HPDE6-E6E7 (cell line): ENCODE results near the gene OLR1.

Experiments used
- DNase-seq: peaks from one replicate; pipeline ENCODE4 v3.0.0; 2011; ENCODE audit warnings: missing footprints; ENCODE audit errors: extremely low spot score

Gene OLR1

GRCh38 chr12:10153271-10154144 is 18.4 kb downstream of the OLR1 start:
- DNase-seq = peak; percentile 37

GRCh38 chr12:10151621-10152020 is 20.3 kb downstream of the OLR1 start:
- no peak for DNase-seq

- DNase-seq = no peak
These were observed 24.1 kb downstream of the OLR1 start for GRCh38 chr12:10147714-10148403.

GRCh38 chr12:10142976-10143589 is 28.8 kb downstream of the OLR1 start:
- no peak for DNase-seq

GRCh38 chr12:10140001-10140400 is 31.9 kb downstream of the OLR1 start:
- no peak for DNase-seq

GRCh38 chr12:10136637-10137205 is 35.2 kb downstream of the OLR1 start:
- DNase-seq = no peak

GRCh38 chr12:10135126-10135525 is 36.8 kb downstream of the OLR1 start:
- DNase-seq = no peak

- DNase-seq = no peak
These were observed 39.0 kb downstream of the OLR1 start for GRCh38 chr12:10132850-10133370.

- no peak for DNase-seq
These were observed 40.7 kb downstream of the OLR1 start for GRCh38 chr12:10131111-10131690.

- DNase-seq = peak; percentile 5
These were observed 41.9 kb downstream of the OLR1 start, which contains the start of gene CLEC7A for GRCh38 chr12:10130042-10130441. CLEC7A (minus strand) TSS chr12:10130199; CDS start chr12:10130082, 117 bp downstream.

- DNase-seq = no peak
These were observed 43.2 kb downstream of the OLR1 start for GRCh38 chr12:10128687-10129086.

GRCh38 chr12:10126413-10126812 is 45.5 kb downstream of the OLR1 start:
- no peak for DNase-seq

GRCh38 chr12:10122689-10123088 is 49.2 kb downstream of the OLR1 start:
- DNase-seq = no peak

- DNase-seq = no peak
These were observed 50.7 kb downstream of the OLR1 start for GRCh38 chr12:10121278-10121677.

- no peak for DNase-seq
These were observed 52.9 kb downstream of the OLR1 start for GRCh38 chr12:10119066-10119465.

- DNase-seq = no peak
These were observed 56.0 kb downstream of the OLR1 start for GRCh38 chr12:10115890-10116289.

GRCh38 chr12:10115311-10115710 is 56.6 kb downstream of the OLR1 start:
- no peak for DNase-seq

- DNase-seq = no peak
These were observed 58.0 kb downstream of the OLR1 start for GRCh38 chr12:10113920-10114319.

GRCh38 chr12:10113075-10113474 is 58.9 kb downstream of the OLR1 start:
- DNase-seq = no peak

GRCh38 chr12:10111451-10111850 is 60.5 kb downstream of the OLR1 start:
- no peak for DNase-seq

- no peak for DNase-seq
These were observed 61.6 kb downstream of the OLR1 start for GRCh38 chr12:10110256-10110844.
